Measurements from ENCODE around the gene OSGIN1.

Gene OSGIN1

DNA sequence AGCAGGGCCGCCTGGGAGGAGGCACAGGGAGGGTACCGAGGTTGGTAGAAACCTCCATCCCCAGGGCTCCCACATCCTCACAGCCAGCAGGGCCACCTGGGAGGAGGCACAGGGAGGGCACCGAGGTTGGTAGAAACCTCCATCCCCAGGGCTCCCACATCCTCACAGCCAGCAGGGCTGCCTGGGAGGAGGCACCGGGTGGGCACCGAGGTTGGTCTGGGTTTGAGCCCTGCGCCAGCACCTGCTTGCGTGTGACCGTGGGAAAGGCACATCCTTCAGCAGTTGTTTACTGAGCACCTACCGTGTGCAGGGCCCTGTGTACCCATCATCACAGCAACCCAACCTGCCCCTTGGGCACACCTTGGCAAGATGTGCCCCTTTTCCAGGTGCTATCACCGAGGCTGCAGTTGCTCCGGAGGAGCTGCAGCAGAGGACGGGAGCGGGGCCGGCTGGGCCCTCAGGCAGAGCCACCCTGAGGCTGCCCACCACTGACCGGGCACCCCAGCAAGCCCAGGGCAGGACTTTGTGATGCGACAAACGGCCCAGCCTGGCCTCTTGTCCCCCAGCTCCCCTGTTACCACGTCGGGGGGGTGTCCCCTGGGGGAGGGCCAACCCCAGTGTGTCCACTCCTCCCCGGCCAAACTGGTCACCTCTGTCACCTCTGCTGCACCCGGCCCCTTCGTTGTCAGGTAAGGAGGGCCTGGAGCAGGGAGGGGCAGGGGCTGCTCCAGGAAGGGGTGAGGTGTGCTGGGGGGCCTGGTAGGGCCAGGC, 22.1 kb upstream of the OSGIN1 start:
- Histone ChIP-seq H3K36me3 (ENCODE audit: control insufficient read depth in 2 of 2, insufficient read depth in 1 of 2, low read length in 2 of 2) (no peaks in the 10 kb centered on the region), H3K9me3 (ENCODE audit: control insufficient read depth, insufficient read depth, low read depth, low read length) (no peaks in the 10 kb centered on the region), H3K4me1 (ENCODE audit: control insufficient read depth, insufficient read depth, low read length) (no peaks in the 10 kb centered on the region), H3K27ac (ENCODE audit: extremely low read depth, low read depth, low read length) (no peak overlapping the region), H3K4me3 (ENCODE audit: low read depth, low read length) (no peak overlapping the region)
- TF ChIP-seq ZNF214 (tag by site-specific recombination; IDR thresholded peaks at IDR 0.05; ENCODE audit: borderline replicate concordance), result no peak
- TF ChIP-seq GLIS2 (tag by site-specific recombination; IDR thresholded peaks at IDR 0.05), result no peak
- TF ChIP-seq GLIS1 (tag by site-specific recombination; IDR thresholded peaks at IDR 0.05), result no peak
- TF ChIP-seq, protein P1, sequence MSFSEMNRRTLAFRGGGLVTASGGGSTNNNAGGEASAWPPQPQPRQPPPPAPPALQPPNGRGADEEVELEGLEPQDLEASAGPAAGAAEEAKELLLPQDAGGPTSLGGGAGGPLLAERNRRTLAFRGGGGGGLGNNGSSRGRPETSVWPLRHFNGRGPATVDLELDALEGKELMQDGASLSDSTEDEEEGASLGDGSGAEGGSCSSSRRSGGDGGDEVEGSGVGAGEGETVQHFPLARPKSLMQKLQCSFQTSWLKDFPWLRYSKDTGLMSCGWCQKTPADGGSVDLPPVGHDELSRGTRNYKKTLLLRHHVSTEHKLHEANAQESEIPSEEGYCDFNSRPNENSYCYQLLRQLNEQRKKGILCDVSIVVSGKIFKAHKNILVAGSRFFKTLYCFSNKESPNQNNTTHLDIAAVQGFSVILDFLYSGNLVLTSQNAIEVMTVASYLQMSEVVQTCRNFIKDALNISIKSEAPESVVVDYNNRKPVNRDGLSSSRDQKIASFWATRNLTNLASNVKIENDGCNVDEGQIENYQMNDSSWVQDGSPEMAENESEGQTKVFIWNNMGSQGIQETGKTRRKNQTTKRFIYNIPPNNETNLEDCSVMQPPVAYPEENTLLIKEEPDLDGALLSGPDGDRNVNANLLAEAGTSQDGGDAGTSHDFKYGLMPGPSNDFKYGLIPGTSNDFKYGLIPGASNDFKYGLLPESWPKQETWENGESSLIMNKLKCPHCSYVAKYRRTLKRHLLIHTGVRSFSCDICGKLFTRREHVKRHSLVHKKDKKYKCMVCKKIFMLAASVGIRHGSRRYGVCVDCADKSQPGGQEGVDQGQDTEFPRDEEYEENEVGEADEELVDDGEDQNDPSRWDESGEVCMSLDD (tag by site-specific recombination; IDR thresholded peaks at IDR 0.05), result no peak
- TF ChIP-seq ZNF248 (tag by site-specific recombination; IDR thresholded peaks at IDR 0.05), result no peak
- TF ChIP-seq EGR2 (tag by site-specific recombination; IDR thresholded peaks at IDR 0.05; ENCODE audit: low read depth), result no peak
- no peak for TF ChIP-seq SCRT1 (tag by site-specific recombination; IDR thresholded peaks at IDR 0.05; ENCODE audit: borderline replicate concordance)
- ChIA-PET CTCF (no interaction called here), POLR2A (no interaction called here)

DNA sequence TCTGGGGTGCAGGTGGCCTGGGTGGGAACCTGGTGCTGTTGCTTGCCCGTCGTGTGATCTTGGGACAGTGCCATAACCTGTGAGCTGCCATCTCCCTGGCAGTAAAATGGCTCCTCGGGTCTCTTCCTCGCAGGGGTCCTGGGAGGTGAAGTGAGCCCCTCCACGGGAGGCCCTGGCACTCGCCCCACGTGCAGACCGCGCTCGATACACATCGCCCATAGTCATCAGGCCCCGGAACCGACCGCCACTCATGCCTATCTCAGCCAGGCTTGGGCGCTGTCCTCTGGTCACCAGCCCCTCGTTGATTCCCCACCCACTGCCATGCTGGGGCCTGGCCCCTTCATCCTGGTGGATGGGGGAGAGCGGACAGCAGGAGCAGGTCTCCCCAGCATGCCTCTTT, 21.5 kb upstream of the OSGIN1 start:
- Histone ChIP-seq H3K9me3 (ENCODE audit: control insufficient read depth, insufficient read depth, low read depth, low read length) (no peaks in the 10 kb centered on the region), H3K4me3 (ENCODE audit: low read depth, low read length) (no peak overlapping the region), H3K27ac (ENCODE audit: extremely low read depth, low read depth, low read length) (no peak overlapping the region), H3K36me3 (ENCODE audit: control insufficient read depth in 2 of 2, insufficient read depth in 1 of 2, low read length in 2 of 2) (no peaks in the 10 kb centered on the region), H3K4me1 (ENCODE audit: control insufficient read depth, insufficient read depth, low read length) (no peaks in the 10 kb centered on the region)
- CTCF ChIA-PET, result interaction anchor here (0.6 to 0.8 kb wide), 2 partner anchors 29 to 131 kb away, joined by 3 read pairs; no protein-coding TSS in a partner anchor
- TF ChIP-seq ZNF175 (tag by site-specific recombination; IDR thresholded peaks at IDR 0.05) (no peak), ZNF791 (tag by site-specific recombination; IDR thresholded peaks at IDR 0.05) (no peak)
- POLR2A ChIA-PET, result no interaction called here

DNA sequence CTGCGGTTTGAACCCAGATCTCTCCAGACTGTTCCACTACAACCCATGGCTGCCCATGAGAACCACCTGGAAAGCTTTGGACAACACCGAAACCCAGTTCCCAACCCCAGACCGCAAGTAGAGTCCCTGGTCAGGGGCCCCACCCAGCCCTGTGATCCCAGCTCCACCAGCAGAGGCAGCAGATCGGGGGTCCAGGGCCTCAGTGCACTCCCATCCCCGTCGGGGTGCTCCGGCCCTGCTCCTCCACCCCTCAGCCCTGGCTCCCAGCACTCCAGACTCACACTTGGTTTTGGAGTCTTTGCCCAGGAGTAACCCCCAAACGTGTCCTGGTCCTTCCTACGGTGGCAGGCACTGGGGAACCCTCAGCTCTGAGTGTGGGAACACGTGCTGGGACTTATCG, 20.7 kb upstream of the OSGIN1 start:
- H3K4me1 ChIP-seq (ENCODE audit: control insufficient read depth, insufficient read depth, low read length), result no peaks in the 10 kb centered on the region
- POLR2A ChIA-PET, result no interaction called here
- CTCF ChIA-PET, result interaction anchor here (0.8 to 2.7 kb wide), 2 partner anchors 131 to 133 kb away, joined by 3 to 6 read pairs; no protein-coding TSS in a partner anchor

GRCh38 chr16:83932955-83933673, 19.9 kb upstream of the OSGIN1 start:
- ChIA-PET CTCF (interaction anchor here (2.7 kb wide), 1 partner anchor 133 kb away, joined by 6 read pairs; no protein-coding TSS in a partner anchor), POLR2A (no interaction called here)
- H3K4me3 ChIP-seq (ENCODE audit: low read depth, low read length), result no peak overlapping the region
- no peaks in the 10 kb centered on the region for H3K36me3 ChIP-seq (ENCODE audit: control insufficient read depth in 2 of 2, insufficient read depth in 1 of 2, low read length in 2 of 2)
- TF ChIP-seq ZSCAN30 (tag by site-specific recombination; IDR thresholded peaks at IDR 0.05) (no peak), ZFP37 (tag by site-specific recombination; IDR thresholded peaks at IDR 0.05) (no peak), KLF1 (tag by site-specific recombination; IDR thresholded peaks at IDR 0.05) (no peak), YY2 (tag by site-specific recombination; IDR thresholded peaks at IDR 0.05) (no peak)
- TF ChIP-seq, protein P2, sequence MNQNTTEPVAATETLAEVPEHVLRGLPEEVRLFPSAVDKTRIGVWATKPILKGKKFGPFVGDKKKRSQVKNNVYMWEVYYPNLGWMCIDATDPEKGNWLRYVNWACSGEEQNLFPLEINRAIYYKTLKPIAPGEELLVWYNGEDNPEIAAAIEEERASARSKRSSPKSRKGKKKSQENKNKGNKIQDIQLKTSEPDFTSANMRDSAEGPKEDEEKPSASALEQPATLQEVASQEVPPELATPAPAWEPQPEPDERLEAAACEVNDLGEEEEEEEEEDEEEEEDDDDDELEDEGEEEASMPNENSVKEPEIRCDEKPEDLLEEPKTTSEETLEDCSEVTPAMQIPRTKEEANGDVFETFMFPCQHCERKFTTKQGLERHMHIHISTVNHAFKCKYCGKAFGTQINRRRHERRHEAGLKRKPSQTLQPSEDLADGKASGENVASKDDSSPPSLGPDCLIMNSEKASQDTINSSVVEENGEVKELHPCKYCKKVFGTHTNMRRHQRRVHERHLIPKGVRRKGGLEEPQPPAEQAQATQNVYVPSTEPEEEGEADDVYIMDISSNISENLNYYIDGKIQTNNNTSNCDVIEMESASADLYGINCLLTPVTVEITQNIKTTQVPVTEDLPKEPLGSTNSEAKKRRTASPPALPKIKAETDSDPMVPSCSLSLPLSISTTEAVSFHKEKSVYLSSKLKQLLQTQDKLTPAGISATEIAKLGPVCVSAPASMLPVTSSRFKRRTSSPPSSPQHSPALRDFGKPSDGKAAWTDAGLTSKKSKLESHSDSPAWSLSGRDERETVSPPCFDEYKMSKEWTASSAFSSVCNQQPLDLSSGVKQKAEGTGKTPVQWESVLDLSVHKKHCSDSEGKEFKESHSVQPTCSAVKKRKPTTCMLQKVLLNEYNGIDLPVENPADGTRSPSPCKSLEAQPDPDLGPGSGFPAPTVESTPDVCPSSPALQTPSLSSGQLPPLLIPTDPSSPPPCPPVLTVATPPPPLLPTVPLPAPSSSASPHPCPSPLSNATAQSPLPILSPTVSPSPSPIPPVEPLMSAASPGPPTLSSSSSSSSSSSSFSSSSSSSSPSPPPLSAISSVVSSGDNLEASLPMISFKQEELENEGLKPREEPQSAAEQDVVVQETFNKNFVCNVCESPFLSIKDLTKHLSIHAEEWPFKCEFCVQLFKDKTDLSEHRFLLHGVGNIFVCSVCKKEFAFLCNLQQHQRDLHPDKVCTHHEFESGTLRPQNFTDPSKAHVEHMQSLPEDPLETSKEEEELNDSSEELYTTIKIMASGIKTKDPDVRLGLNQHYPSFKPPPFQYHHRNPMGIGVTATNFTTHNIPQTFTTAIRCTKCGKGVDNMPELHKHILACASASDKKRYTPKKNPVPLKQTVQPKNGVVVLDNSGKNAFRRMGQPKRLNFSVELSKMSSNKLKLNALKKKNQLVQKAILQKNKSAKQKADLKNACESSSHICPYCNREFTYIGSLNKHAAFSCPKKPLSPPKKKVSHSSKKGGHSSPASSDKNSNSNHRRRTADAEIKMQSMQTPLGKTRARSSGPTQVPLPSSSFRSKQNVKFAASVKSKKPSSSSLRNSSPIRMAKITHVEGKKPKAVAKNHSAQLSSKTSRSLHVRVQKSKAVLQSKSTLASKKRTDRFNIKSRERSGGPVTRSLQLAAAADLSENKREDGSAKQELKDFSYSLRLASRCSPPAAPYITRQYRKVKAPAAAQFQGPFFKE (tag by site-specific recombination; IDR thresholded peaks at IDR 0.05; ENCODE audit: borderline replicate concordance), result no peak
- no peaks in the 10 kb centered on the region for H3K9me3 ChIP-seq (ENCODE audit: control insufficient read depth, insufficient read depth, low read depth, low read length)
- H3K27ac ChIP-seq (ENCODE audit: extremely low read depth, low read depth, low read length), result no peak overlapping the region
- no peaks in the 10 kb centered on the region for H3K4me1 ChIP-seq (ENCODE audit: control insufficient read depth, insufficient read depth, low read length)

More for the DNA sequence above, 20.7 kb upstream of the OSGIN1 start:
- H3K36me3 ChIP-seq (ENCODE audit: control insufficient read depth in 2 of 2, insufficient read depth in 1 of 2, low read length in 2 of 2), result no peaks in the 10 kb centered on the region
- H3K27ac ChIP-seq (ENCODE audit: extremely low read depth, low read depth, low read length), result no peak overlapping the region
- H3K9me3 ChIP-seq (ENCODE audit: control insufficient read depth, insufficient read depth, low read depth, low read length), result no peaks in the 10 kb centered on the region
- TF ChIP-seq ZNF670 (tag by site-specific recombination; IDR thresholded peaks at IDR 0.05; ENCODE audit: low read depth) (no peak), ZEB2 (tag by site-specific recombination; IDR thresholded peaks at IDR 0.05) (no peak), BCL11B (tag by site-specific recombination; IDR thresholded peaks at IDR 0.05; ENCODE audit: low read depth) (no peak), ZNF292 (tag by site-specific recombination; IDR thresholded peaks at IDR 0.05; ENCODE audit: borderline replicate concordance, low read depth) (no peak), KLF7 (tag by site-specific recombination; IDR thresholded peaks at IDR 0.05; ENCODE audit: borderline replicate concordance) (no peak), ZFHX2 (tag by site-specific recombination; conservative IDR thresholded peaks at IDR 0.05) (no peak)
- no peak overlapping the region for H3K4me3 ChIP-seq (ENCODE audit: low read depth, low read length)
